ENCODE data around the gene URGCP.

DNA sequence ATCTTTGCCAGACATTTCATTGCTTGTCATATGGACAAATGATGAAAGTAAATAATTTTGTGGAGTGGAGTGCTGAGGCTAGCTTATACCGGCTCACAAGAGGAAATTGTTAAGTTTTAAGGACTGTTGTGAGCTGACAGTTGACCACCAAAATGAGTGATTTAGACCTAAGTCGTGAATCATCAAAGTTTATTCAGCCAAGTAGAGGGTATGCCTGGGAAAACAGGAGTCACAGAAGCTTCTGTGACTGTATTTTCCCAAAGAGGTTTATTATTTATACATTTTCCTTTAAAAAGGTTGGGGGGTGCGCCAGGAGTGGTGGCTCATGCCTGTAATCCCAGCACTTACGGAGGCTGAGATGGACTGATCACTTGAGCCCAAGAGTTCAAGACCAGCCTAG, 58.9 kb downstream of the URGCP start:
- no peak for TF ChIP-seq EP300 (IDR thresholded peaks at IDR 0.05)
- TF ChIP-seq, protein P1, sequence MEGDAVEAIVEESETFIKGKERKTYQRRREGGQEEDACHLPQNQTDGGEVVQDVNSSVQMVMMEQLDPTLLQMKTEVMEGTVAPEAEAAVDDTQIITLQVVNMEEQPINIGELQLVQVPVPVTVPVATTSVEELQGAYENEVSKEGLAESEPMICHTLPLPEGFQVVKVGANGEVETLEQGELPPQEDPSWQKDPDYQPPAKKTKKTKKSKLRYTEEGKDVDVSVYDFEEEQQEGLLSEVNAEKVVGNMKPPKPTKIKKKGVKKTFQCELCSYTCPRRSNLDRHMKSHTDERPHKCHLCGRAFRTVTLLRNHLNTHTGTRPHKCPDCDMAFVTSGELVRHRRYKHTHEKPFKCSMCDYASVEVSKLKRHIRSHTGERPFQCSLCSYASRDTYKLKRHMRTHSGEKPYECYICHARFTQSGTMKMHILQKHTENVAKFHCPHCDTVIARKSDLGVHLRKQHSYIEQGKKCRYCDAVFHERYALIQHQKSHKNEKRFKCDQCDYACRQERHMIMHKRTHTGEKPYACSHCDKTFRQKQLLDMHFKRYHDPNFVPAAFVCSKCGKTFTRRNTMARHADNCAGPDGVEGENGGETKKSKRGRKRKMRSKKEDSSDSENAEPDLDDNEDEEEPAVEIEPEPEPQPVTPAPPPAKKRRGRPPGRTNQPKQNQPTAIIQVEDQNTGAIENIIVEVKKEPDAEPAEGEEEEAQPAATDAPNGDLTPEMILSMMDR (IDR thresholded peaks at IDR 0.05): no peak
